IPS-18a (cell line): ENCODE results near the gene AXIN2.

Source experiments
- H3K27ac ChIP-seq: one replicate; pipeline ENCODE4 v1.5.1; 2013; ENCODE audit warnings: low read length
- H3K27me3 ChIP-seq: one replicate; pipeline ENCODE4 v1.6.1; 2013; ENCODE audit warnings: mild to moderate bottlenecking, low read length; ENCODE audit not compliant: control insufficient read depth, insufficient read depth
- H3K36me3 ChIP-seq: one replicate; pipeline ENCODE4 v1.6.1; 2013; ENCODE audit warnings: low read depth, low read length; ENCODE audit not compliant: control insufficient read depth
- H3K4me1 ChIP-seq: one replicate; pipeline ENCODE4 v1.6.1; 2013; ENCODE audit warnings: low read depth, low read length; ENCODE audit not compliant: control insufficient read depth
- H3K4me3 ChIP-seq: one replicate; pipeline ENCODE4 v1.5.1; 2013; ENCODE audit warnings: low read length
- H3K9ac ChIP-seq: one replicate; pipeline ENCODE4 v1.6.1; 2013; ENCODE audit warnings: mild to moderate bottlenecking, low read length, moderate library complexity
- H3K9me3 ChIP-seq: one replicate; pipeline ENCODE4 v1.6.1; 2013; ENCODE audit warnings: low read depth, low read length; ENCODE audit not compliant: control insufficient read depth

The AXIN2 gene, protein sequence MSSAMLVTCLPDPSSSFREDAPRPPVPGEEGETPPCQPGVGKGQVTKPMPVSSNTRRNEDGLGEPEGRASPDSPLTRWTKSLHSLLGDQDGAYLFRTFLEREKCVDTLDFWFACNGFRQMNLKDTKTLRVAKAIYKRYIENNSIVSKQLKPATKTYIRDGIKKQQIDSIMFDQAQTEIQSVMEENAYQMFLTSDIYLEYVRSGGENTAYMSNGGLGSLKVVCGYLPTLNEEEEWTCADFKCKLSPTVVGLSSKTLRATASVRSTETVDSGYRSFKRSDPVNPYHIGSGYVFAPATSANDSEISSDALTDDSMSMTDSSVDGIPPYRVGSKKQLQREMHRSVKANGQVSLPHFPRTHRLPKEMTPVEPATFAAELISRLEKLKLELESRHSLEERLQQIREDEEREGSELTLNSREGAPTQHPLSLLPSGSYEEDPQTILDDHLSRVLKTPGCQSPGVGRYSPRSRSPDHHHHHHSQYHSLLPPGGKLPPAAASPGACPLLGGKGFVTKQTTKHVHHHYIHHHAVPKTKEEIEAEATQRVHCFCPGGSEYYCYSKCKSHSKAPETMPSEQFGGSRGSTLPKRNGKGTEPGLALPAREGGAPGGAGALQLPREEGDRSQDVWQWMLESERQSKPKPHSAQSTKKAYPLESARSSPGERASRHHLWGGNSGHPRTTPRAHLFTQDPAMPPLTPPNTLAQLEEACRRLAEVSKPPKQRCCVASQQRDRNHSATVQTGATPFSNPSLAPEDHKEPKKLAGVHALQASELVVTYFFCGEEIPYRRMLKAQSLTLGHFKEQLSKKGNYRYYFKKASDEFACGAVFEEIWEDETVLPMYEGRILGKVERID

DNA sequence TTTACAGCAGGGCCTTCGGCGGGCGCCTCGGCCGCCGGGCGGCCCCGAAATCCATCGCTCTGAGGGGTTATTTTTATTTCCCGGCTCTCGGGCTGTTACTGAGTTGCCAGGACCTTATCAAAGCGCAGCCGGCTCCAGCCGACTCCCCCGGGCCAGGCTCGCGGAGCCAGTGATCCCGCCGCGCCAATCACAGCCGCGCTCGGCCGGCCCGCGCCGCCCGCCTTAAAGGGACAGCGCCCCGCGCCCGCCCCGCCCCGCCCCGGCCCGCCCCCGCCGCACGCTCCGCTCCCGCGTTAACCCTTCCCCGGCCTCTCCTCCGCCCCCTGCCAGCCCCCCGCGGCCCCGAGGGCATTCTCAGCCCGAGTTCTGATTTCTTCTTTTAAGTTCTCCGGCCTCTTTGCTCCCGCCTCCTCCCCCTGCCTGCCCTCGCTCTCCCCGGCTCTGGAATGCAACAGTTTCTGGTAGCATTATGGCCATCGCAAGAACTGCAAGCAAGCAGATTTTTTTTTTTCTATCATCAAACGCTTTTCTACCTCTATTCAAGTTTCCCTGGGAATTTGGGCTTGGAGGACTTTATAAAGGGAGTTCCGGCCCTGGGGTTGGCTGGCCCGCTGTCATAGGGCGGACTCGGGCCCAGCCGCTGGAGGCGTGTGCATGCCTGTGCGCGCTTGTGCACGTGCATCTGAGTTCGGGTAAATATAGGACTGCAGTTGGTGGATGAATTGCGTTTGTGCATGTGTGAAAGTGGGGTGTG, at the start of gene AXIN2:
Gene AXIN2 (minus strand): TSS at position 197 of the 754 bp plus-strand sequence. CDS start 3,028 bp downstream, outside the sequence.
- Histone ChIP-seq H3K36me3 (peaks cover 13% of the 10 kb centered on the region), H3K9ac (peak within 1 kb of the TSS; percentile 51), H3K27me3 (peaks cover 20% of the 10 kb centered on the region), H3K4me3 (peak within 1 kb of the TSS; percentile 96), H3K9me3 (no peaks in the 10 kb centered on the region), H3K4me1 (peaks cover 31% of the 10 kb centered on the region), H3K27ac (no peak within 1 kb of the TSS)

DNA sequence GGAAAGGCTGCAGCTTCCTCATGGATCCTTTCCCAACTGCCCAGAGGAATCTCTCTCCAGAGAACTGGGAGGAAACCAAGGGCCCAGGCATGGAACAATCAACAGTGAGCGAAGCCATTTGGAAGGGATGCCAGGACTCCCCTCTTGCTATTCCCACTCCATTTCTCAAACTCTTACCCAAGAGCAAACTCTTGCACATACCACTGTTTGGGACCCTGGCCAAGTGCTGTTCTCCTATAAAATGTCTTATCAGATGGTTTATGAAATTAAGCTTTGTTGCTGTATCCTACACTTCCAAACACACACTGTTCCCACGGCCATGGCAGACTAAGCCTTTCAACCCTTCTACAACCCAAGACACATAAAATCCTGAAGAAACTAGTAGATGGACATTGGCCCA, 48.3 kb upstream of the AXIN2 start:
- no peak overlapping the region for H3K9ac ChIP-seq
- H3K36me3 ChIP-seq = no peaks in the 10 kb centered on the region
- H3K9me3 ChIP-seq = no peaks in the 10 kb centered on the region
- H3K4me1 ChIP-seq = no peaks in the 10 kb centered on the region
- H3K4me3 ChIP-seq = no peak overlapping the region
- no peak overlapping the region for H3K27ac ChIP-seq
- H3K27me3 ChIP-seq = no peaks in the 10 kb centered on the region

DNA sequence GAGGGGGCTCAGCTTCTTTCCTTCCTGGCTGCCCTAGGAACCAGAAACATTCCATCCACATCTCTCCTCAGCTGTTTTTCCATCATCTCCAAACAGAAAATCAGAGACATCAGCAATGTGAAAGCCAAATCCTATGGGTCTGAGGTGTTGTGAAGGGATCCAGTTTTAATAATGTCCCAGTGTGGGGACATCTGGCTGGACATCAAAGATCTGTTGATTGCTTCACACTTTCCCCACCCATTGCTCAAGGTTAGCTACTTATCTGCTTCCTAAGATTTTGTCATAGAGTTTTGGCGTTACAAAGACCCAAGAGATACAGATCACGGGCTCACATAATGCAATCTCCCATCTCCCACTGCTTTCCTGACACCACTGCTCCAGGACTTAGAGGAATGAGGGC, 47.8 kb upstream of the AXIN2 start:
- Histone ChIP-seq H3K36me3 (no peaks in the 10 kb centered on the region), H3K27me3 (no peaks in the 10 kb centered on the region), H3K27ac (no peak overlapping the region), H3K4me1 (no peaks in the 10 kb centered on the region), H3K9ac (no peak overlapping the region), H3K4me3 (no peak overlapping the region), H3K9me3 (no peaks in the 10 kb centered on the region)

DNA sequence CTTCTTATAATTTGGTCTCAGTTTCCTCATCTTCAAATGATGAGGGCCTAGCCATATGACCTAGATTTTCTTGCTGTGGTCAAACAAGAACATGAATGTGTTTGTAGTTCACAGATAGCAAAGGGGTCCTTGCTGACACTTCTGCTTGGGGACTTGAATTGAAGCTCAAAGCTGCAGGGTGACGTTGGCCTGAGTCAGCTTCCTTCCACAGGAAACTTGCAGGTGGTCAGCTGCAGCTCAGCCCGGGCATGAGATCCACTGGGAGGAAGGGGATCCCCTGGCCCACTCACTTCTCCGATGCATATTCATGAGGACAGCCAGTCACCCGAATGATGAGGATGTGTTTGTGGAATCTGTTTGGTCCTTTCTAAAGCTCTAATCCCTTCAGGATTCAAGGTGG, 42.6 kb upstream of the AXIN2 start:
- Histone ChIP-seq H3K4me3 (no peak overlapping the region), H3K36me3 (no peaks in the 10 kb centered on the region), H3K27me3 (no peaks in the 10 kb centered on the region), H3K27ac (no peak overlapping the region), H3K9me3 (no peaks in the 10 kb centered on the region), H3K9ac (no peak overlapping the region), H3K4me1 (peaks cover 17% of the 10 kb centered on the region)

DNA sequence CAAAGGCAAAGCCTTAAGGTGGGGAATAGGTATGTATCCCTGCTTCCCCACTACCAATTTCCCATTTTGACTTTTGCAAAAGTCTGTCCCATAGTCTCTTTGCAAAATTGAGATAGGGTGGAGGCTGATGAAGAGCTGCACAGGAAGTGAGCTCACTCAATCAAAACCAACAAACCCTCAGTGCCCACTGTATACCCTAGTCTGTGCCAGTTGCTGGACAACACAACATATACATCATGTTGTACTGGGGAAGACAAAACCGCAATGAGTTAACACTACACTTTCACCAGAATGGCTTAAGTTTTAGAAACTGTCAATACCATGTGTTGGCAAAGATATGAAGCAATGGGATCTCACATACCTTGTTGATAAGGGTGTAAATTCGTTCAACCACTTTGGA, 40.4 kb upstream of the AXIN2 start:
- H3K4me3 ChIP-seq = no peak overlapping the region
- no peak overlapping the region for H3K9ac ChIP-seq
- H3K27ac ChIP-seq = no peak overlapping the region
- no peaks in the 10 kb centered on the region for H3K27me3 ChIP-seq
- peaks cover 17% of the 10 kb centered on the region for H3K4me1 ChIP-seq
- no peaks in the 10 kb centered on the region for H3K36me3 ChIP-seq
- H3K9me3 ChIP-seq = no peaks in the 10 kb centered on the region

DNA sequence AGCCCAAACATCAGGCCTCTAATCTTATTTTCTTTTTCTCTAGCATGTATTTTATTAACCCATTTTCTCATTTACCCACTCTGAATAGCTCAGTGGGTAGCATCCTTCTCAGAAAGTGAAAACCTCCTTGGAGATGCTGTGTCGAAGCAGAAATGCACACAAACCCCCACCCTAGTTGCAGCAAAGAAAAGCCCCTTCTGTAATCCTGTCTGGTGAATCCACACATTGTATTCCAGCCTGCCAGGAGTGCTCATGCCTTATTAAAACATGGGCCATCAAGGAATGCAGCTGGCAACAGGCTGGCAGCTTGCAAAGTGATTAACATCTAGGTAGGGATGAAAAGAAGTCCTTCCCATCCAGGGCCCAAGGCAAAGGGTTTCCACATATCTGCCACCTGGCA, 39.7 kb upstream of the AXIN2 start:
- Histone ChIP-seq H3K9me3 (no peaks in the 10 kb centered on the region), H3K9ac (no peak overlapping the region), H3K27ac (no peak overlapping the region), H3K27me3 (no peaks in the 10 kb centered on the region), H3K4me1 (peaks cover 17% of the 10 kb centered on the region), H3K36me3 (no peaks in the 10 kb centered on the region), H3K4me3 (no peak overlapping the region)

DNA sequence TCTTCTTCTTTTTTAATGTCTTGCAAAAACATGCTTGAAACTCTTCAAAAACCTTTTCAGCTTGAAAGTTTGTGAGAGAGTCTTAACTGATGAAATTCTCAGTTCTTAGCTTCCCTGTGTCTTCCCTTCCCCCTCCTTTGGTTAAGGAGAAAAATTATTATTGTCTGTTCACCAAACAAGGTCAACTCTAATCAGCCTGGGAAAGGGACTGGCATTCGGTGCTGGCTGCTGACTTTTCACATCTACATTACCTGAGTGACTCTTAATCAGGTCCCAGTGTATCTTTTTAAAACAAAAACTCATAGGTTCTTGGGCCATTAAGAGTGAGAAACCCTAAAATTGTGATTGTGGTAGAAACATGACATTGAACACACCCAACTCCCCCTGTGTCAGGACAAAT, 39.1 kb upstream of the AXIN2 start:
- H3K27me3 ChIP-seq = no peaks in the 10 kb centered on the region
- H3K9ac ChIP-seq = no peak overlapping the region
- H3K27ac ChIP-seq = no peak overlapping the region
- no peaks in the 10 kb centered on the region for H3K9me3 ChIP-seq
- H3K4me3 ChIP-seq = no peak overlapping the region
- H3K4me1 ChIP-seq = peaks cover 17% of the 10 kb centered on the region
- H3K36me3 ChIP-seq = no peaks in the 10 kb centered on the region

DNA sequence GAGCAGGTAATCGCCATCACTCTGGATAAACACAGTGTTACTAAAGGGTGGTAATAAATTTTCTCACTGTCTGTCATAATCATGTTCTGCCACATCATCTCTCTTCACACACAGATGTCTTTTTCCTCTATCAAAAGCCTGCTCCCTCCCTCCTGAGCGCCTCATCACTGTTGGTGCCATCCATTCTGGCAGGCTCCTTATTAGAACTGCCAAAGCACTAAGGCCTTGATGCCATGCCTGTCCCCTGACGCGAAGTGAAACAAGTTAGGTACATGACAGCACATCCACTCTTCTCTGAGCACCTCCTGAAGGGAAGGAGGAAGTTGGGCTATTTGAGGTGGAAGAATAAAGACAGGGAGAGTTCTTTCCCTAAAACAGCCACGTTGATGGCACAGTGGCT, 38.2 kb upstream of the AXIN2 start:
- no peak overlapping the region for H3K4me3 ChIP-seq
- peaks cover 21% of the 10 kb centered on the region for H3K4me1 ChIP-seq
- no peaks in the 10 kb centered on the region for H3K36me3 ChIP-seq
- H3K9me3 ChIP-seq = no peaks in the 10 kb centered on the region
- no peaks in the 10 kb centered on the region for H3K27me3 ChIP-seq
- no peak overlapping the region for H3K27ac ChIP-seq
- H3K9ac ChIP-seq = no peak overlapping the region

DNA sequence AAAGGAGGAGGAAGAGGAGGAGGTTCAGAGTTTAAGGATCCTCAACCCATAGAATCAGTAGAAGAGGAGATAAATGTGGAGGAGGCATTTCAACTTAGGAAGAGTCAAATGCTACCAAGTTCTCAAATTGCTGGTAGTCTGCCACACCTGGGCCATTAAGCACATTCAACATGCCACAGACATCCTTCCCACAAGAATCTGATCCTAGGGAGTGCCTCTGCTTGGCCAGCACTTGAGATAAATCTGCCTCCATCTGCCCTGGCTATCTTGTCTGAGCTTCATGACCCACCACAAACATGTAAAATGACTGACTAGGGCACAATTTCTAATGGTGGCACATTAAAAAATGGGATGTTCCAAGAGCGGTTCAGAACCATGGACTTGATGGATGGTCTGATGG, 37.3 kb upstream of the AXIN2 start:
- Histone ChIP-seq H3K9ac (no peak overlapping the region), H3K9me3 (no peaks in the 10 kb centered on the region), H3K36me3 (no peaks in the 10 kb centered on the region), H3K4me1 (peaks cover 30% of the 10 kb centered on the region), H3K27ac (no peak overlapping the region), H3K27me3 (peaks cover 6% of the 10 kb centered on the region), H3K4me3 (no peak overlapping the region)

DNA sequence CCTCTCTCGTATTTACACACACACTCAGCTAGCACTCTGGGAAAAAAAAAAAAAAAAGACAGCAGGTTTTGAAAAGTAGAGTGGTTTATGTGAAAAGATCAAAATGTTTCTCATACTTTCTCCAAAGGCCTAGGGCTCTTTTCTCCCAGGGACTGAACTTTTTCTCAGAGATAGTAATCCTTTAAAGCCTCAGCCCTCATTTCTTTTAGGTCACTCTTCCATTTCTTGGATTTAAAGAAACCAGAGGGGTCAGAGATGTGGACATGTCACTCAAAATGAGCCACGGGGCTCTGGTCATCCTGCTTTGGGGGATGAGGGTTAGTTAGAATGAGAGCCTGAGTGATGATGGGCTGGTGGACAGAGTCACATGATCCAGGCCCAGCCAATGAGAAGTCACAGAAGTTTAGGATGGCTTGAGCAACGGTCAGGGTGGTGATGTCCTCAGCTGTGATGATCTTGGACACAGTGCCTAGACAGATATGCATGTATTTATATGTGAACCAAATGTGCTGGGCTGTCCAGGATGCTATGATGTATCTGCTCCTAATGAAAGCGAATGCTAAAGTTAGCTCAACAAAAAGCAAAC, 33.7 kb upstream of the AXIN2 start:
- no peaks in the 10 kb centered on the region for H3K36me3 ChIP-seq
- peaks cover 8% of the 10 kb centered on the region for H3K27me3 ChIP-seq
- H3K9me3 ChIP-seq = no peaks in the 10 kb centered on the region
- H3K9ac ChIP-seq = no peak overlapping the region
- H3K4me1 ChIP-seq = peaks cover 32% of the 10 kb centered on the region
- no peak overlapping the region for H3K4me3 ChIP-seq
- H3K27ac ChIP-seq = no peak overlapping the region
